ENCODE results near the gene MBNL1. TPM values are rescaled to one million over a fixed set of nuclear protein-coding genes. Genes with fewer than 3 reads are reported as not detected.

Gene MBNL1
- 100 to 1,000 TPM; 409 to 417 TPM for total RNA-seq

GRCh38 chr3:152268555-152269055, at the start of gene MBNL1:
MBNL1 (plus strand) TSS chr3:152268929; CDS start chr3:152300194, 31,265 bp downstream.

